ENCODE data around the gene ZNF836.

DNA sequence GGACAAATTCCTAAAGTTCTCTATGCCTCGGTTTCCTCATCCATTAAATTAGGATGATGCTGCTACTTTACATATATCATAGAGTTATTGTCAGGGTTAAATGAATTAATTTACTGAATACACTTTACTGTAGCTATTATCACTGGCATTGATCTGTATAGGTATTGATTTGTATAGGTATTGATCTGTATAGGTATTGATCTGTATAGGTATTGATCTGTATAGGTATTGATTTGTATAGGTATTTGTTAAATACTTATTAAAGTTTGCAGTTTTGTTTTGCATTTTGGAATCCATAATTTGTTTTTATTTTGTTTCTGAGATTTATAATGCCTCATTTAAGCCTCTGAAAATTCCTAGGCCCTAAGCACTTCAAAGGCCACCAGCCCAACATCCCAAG, 16.0 kb upstream of the ZNF836 start:
- TF ChIP-seq POLR2A (IDR thresholded peaks at IDR 0.05) (no peak), POLR2AphosphoS5 (IDR thresholded peaks at IDR 0.05) (no peak)
- TF ChIP-seq, protein P1, sequence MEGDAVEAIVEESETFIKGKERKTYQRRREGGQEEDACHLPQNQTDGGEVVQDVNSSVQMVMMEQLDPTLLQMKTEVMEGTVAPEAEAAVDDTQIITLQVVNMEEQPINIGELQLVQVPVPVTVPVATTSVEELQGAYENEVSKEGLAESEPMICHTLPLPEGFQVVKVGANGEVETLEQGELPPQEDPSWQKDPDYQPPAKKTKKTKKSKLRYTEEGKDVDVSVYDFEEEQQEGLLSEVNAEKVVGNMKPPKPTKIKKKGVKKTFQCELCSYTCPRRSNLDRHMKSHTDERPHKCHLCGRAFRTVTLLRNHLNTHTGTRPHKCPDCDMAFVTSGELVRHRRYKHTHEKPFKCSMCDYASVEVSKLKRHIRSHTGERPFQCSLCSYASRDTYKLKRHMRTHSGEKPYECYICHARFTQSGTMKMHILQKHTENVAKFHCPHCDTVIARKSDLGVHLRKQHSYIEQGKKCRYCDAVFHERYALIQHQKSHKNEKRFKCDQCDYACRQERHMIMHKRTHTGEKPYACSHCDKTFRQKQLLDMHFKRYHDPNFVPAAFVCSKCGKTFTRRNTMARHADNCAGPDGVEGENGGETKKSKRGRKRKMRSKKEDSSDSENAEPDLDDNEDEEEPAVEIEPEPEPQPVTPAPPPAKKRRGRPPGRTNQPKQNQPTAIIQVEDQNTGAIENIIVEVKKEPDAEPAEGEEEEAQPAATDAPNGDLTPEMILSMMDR (IDR thresholded peaks at IDR 0.05), result no peak

Measured in transverse colon (tissue), 4 donors.